ENCODE results near the gene ALDH3A2.
"Not testable (repeated sequence)": the region's sequence is repeated elsewhere in the genome, so short reads cannot be mapped to it uniquely, and the experiment has no call there.

The ALDH3A2 gene

DNA sequence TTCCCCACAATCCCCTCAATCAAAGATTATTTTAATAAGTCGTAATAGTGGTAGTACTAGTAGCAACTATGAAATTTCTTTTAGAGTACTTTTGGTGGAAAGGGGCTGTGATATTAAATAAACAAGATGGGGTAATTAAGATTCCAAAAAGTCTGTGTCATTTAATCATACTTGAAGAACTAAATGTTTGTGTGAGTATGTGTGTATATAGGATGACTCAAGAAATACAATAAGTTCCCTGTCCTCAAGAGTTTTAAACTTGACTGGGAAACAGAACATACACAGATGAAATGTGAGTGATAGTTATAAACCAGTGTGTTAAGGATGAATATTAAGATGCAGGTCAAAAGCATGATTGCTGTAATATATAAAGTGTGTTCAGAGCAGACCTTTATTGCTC lies 2.3 kb downstream of the ALDH3A2 start:
- DNase-seq (ENCODE audit: low read depth in 3 of 3, low spot score in 1 of 3), result no peak

DNA sequence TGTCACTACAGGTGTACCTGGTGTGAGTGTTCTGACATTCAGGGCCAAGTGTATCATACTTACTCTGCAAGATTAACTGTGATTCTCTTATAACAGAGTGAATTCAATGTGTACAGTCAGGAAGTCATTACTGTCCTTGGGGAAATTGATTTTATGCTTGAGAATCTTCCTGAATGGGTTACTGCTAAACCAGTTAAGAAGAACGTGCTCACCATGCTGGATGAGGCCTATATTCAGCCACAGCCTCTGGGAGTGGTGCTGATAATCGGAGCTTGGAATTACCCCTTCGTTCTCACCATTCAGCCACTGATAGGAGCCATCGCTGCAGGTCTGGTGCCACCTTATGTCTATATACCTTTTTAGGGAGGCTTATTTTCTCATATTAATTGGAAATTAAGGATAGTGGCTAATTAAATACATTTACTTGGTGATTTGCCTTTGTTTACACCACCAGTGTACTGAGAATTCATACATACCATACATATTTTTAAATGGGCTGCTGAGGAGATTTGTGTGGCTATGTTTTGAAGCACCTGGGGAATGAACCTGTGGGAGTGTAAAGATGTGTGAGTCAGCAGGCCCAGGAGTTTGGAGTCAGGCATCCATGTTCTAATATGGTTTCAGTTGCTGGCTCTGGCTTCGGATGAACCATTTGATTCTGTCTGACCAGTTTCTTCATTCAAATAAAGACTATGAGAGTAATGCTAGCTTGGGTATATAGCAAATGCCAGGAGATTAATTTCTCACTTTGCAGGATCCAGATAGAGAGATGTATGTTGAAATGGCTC lies 3.1 kb downstream of the ALDH3A2 start:
- no peak for DNase-seq (ENCODE audit: low read depth in 3 of 3, low spot score in 1 of 3)

DNA sequence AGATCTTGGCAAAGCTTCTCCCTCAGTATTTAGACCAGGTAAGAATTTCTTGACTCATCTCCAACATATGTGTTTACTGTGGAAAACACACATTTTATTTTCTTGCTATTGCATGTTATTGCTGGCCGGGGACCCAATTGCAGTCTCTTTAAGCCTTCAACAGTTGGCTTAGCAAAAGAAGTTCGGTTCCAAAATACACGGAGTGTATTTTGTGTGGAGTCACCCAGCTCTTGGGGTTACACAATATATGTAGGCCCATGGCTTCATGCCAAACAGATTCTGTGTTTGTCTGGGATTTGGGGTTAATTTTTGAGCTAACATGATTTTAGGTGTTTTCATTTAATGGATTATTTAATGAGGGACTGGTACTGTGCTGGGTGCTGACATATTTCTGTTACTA lies 4.0 kb downstream of the ALDH3A2 start:
- DNase-seq (ENCODE audit: low read depth in 3 of 3, low spot score in 1 of 3), result no peak

DNA sequence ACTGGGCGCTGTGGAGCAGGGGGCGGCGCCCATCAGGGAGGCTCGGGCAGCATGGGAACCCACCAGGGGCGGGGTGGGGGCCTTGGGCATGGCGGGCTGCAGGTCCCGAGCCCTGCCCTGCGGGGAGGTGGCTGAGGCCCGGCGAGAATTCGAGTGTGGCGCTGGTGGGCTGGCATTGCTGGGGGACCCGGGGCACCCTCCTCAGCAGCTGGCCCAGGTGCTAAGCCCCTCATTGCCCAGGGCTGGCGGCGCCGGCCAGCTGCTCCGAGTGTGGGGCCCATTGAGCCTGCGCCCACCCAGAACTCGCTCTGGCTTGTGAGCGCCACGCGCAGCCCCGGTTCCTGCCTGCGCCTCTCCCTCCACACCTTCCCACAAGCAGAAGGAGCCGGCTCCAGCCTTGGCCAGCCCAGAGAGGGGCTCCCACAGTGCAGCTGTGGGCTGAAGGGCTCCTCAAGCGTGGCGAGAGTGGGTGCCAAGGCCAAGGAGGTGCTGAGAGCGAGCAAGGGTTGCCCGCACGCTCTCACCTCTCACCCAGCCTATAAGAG lies 5.9 kb downstream of the ALDH3A2 start:
- DNase-seq (ENCODE audit: low read depth in 3 of 3, low spot score in 1 of 3), result no peak

- DNase-seq (ENCODE audit: low read depth in 3 of 3, low spot score in 1 of 3), result no peak
These were observed 6.3 kb downstream of the ALDH3A2 start for GRCh38 chr17:19654896-19655295.

- DNase-seq (ENCODE audit: low read depth in 3 of 3, low spot score in 1 of 3), result no peak
These were observed 7.8 kb downstream of the ALDH3A2 start for GRCh38 chr17:19656336-19656735.

DNA sequence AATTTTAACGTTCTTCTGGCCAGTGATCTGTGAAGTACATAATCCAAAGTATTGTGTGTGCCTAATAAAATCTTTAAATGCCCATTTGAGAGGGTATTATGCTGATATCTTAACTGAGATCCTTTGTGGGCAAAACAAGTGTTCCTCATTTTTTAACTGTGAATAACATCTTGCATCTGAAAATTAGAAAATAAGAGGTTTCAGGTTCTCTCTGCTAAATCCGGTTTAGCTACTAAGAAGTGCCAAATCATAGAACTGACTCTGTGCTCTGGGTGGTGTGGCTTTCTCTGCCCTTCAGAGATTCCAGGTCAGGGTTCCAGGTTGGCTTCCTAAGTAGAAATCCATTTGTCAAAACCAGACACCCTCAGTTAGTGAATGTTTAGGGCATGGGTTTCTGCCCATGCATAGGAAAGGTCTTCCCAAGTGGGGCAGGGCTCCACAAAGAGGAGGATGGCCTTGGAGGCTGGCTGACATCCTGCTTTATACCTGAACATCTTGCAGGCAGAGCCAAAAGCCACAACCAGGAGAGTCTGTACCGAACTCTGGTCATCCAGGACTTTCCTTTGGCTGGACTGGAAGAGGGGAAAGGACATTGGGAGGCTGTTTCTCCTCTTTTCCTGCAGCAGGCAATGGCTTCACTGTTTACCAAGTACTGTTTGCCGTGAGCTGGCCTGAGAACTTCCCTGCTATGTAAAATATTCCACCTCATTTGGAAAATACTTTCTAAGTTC lies 8.5 kb downstream of the ALDH3A2 start:
- no peak for DNase-seq (ENCODE audit: low read depth in 3 of 3, low spot score in 1 of 3)

- no peak for DNase-seq (ENCODE audit: low read depth in 3 of 3, low spot score in 1 of 3)
These were observed 11.0 kb downstream of the ALDH3A2 start for GRCh38 chr17:19659366-19660177.

DNA sequence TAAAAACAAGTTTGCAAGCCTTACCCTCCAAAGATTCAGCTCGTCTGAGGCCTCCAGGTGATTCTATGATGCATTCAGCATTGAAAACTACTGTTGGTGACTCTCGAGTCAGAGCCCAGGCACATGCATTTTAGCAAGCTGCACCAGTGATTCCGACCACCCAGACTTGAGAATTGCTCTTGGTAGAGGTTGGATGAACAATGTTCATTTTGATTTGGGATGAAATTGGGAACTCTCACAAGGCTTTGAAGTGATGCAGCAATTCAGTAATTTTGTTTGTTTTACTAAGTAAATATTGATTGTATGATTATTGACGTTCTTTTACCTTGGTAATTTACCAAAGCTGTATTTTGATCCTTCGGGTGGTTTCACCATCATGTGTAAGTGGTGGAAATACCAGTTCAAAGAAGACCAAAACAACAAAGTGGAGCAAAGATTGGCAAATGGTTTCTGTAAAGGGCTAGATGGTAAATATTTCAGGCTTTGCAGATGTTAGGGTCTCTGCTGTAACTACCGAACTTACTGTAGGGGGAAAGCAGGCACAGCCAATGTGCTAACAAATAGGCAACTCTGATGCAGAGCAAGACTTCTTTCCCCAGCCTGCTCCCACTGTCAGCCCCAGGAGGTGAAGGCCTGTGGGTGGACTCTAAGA lies 11.8 kb downstream of the ALDH3A2 start:
- DNase-seq (ENCODE audit: low read depth in 3 of 3, low spot score in 1 of 3), result no peak

DNA sequence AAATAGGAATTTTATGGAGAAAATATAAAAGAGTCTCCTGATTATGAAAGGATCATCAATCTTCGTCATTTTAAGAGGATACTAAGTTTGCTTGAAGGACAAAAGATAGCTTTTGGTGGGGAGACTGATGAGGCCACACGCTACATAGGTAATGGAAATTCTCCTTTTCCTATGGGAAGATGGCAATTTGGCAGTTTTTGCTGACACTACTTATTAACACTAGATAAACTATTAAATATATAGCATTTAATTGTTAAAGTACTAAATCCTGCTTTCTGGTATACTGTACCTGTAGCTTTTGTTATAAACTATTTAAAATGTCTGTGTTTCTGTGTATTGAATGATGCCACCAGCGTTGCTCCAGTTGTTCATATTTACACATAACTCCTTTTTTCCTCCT lies 12.6 kb downstream of the ALDH3A2 start:
- DNase-seq (ENCODE audit: low read depth in 3 of 3, low spot score in 1 of 3), result no peak

- no peak for DNase-seq (ENCODE audit: low read depth in 3 of 3, low spot score in 1 of 3)
These were observed 14.5 kb downstream of the ALDH3A2 start for GRCh38 chr17:19663097-19663496.

- no peak for DNase-seq (ENCODE audit: low read depth in 3 of 3, low spot score in 1 of 3)
These were observed 15.7 kb downstream of the ALDH3A2 start for GRCh38 chr17:19664136-19664820.

DNA sequence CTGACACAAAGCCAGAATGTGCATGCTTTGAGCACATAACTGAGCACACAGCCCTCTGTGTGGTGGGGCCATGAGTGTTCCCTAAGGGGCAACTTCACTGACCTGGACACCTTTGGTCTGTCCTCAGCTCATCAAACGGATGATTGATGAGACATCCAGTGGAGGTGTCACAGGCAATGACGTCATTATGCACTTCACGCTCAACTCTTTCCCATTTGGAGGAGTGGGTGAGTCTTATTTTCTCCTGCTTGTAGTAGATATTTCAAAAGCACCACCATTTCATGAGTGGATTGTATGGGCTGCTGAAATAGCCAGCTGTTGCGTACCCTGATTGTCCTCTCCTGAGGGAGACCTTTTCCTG lies 16.2 kb downstream of the ALDH3A2 start:
- DNase-seq (ENCODE audit: low read depth in 3 of 3, low spot score in 1 of 3), result no peak

DNA sequence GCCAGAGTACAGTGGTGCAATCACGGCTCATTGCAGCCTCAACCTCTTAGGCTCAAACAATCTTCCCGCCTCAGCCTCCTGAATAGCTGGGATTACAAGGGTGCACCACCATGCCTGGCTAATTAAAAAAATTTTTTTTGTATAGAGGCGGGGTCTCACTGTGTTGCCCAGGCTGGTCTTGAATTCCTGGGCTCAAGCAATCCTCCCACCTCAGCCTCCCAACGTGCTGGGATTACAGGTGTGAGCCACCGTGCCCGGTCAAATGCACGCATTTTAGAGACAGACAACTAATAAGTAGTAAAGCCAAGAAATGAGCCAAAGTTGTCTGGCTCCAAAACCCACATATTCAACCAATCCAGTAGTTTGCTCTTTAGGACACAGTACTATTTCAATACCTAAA lies 21.1 kb downstream of the ALDH3A2 start:
- not testable (repeated sequence) for DNase-seq (ENCODE audit: low read depth in 3 of 3, low spot score in 1 of 3)

GRCh38 chr17:19670908-19671307 lies 22.4 kb downstream of the ALDH3A2 start:
- DNase-seq (ENCODE audit: low read depth in 3 of 3, low spot score in 1 of 3), result no peak

DNA sequence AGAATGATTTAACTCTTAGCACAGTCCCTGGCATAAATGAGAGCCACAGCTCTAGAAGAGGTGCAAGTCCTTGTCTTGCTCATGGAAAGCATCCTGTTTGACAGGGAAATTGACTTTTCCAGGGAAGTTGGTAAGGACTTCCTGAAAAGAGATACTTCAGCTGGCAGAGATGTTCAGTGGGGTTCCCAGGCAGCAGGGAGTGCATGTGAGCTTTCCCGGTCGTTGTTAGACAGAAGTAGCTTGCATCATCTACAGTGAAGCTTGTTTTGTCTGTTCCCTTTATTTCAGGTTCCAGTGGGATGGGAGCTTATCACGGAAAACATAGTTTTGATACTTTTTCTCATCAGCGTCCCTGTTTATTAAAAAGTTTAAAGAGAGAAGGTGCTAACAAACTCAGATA lies 22.9 kb downstream of the ALDH3A2 start:
- DNase-seq (ENCODE audit: low read depth in 3 of 3, low spot score in 1 of 3), result no peak

DNA sequence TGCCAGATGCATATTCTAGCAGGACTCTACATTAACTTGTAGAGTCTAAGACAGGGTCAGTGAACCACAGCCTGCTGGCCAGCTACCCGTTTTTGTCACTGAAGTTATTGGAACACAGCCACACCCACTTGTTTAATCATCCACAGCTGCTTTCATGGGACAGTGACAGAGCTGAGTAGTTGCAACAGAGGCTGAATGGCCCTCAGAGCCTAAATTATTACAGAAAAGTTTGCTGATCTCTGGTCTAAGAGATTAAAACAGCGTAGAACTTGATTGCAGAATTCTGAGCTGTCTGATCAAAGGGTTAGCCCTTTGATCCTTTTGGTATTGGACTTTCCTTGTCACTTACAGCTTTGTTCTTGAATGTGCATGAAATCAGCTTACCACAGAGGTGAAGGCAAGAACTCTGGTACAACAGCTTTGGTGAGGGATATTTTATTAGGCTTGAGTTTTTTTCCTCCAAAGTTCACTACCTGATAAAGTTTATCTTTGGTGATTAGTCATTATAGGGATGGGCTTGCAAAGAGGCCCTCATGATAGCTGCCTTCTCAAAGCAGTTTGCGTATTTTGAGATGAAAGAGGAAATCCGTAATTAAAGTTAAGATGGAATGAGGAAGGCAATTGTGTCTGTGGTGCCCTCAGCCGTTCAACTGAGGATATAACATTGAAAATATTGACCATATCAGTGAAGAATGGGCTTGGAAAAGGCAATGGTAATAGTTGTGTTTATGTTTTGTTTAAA lies 23.6 kb downstream of the ALDH3A2 start:
- no peak for DNase-seq (ENCODE audit: low read depth in 3 of 3, low spot score in 1 of 3)

GRCh38 chr17:19673623-19674022 lies 25.1 kb downstream of the ALDH3A2 start:
- DNase-seq (ENCODE audit: low read depth in 3 of 3, low spot score in 1 of 3), result no peak

- no peak for DNase-seq (ENCODE audit: low read depth in 3 of 3, low spot score in 1 of 3)
These were observed 28.3 kb downstream of the ALDH3A2 start for GRCh38 chr17:19676896-19677295.
